PC-3 (cell line): ENCODE data around the gene ATP5F1E.

Source experiments
- CTCF ChIP-seq: fragments of 300-600 bp; sonication (generic); conservative IDR thresholded peaks from 2 replicates; pipeline ENCODE4 v1.5.1; 2017; ENCODE audit warnings: antibody characterized with exemption, low read depth, mild to moderate bottlenecking, low read length
- EZH2 ChIP-seq: fragments of 300-600 bp; sonication (generic); IDR thresholded peaks from one replicate; pipeline ENCODE4 v1.6.1; 2017; ENCODE audit warnings: antibody characterized with exemption, mild to moderate bottlenecking, low read length; ENCODE audit not compliant: unreplicated experiment

DNA sequence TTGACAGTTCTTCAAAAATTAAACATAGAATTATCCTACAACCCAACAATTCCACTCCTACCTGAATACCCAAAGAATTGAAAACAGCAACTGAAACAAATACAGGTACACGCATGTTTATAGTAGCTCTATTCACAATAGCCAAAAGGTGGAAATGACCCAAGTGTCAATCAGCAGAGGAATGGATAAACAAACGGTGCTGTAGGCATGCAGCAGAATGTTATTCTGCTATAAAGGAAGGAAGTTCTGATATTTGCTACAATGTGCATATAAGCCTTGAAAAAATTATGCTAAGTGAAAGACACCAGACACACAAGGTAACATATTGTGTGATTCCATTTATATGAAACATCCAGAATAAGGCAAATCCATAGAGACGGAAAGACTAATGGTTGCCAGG lies 48.9 kb upstream of the ATP5F1E start:
- no peak for TF ChIP-seq CTCF
- no peak for TF ChIP-seq EZH2
